Left ventricle myocardium inferior (tissue), 1 donor: ENCODE data around the gene SMG6. TPM values are rescaled to one million over a fixed set of nuclear protein-coding genes. Genes with fewer than 3 reads are reported as not detected.
"Not testable (repeated sequence)": the region's sequence is repeated elsewhere in the genome, so short reads cannot be mapped to it uniquely, and the experiment has no call there.

Experiments
- DNase-seq: peaks from one replicate; pipeline ENCODE4 v3.0.0-alpha.2; 2020
- H3K27ac ChIP-seq: fragments of 200-600 bp; replicated peaks from 2 replicates; pipeline ENCODE4 v1.8.0; 2021
- H3K27me3 ChIP-seq: fragments of 200-600 bp; 2 replicates; pipeline ENCODE4 v1.8.0; 2021; ENCODE audit warnings: low read depth
- H3K36me3 ChIP-seq: fragments of 200-600 bp; 2 replicates; pipeline ENCODE4 v1.8.0; 2021
- H3K4me1 ChIP-seq: fragments of 200-600 bp; 2 replicates; pipeline ENCODE4 v1.8.0; 2021
- H3K4me3 ChIP-seq: fragments of 200-600 bp; 2 replicates; pipeline ENCODE4 v1.8.0; 2021; ENCODE audit warnings: mild to moderate bottlenecking, moderate library complexity
- H3K9me3 ChIP-seq: fragments of 200-600 bp; replicated peaks from 2 replicates; pipeline ENCODE4 v1.8.0; 2021
- intact Hi-C: fragments of 100-400 bp; cut with micrococcal nuclease; formaldehyde crosslinking; loops from one replicate; pipeline ENCODE4 v1.11.0; 2022
- total RNA-seq: library from RNA; stranded (reverse); fragmentation: NEBNext Ultra II Directional; extraction: Animal tissue kit (Norgen Biotek cat#: 25700); gene quantifications from one replicate; pipeline ENCODE4 v1.2.1, GENCODE V29; 2021
- TF ChIP-seq, protein P1 (sequence below): fragments of 200-600 bp; IDR thresholded peaks from 2 replicates; pipeline ENCODE4 v1.8.0; 2021; ENCODE audit warnings: antibody characterized with exemption, mild to moderate bottlenecking, borderline replicate concordance
- donor health status: DM: no; HTN: yes; CAD: no; lungs with severe emphysema.

SMG6 gene
- total RNA-seq, 1 donor from 2014 or later: 22.1 TPM

DNA sequence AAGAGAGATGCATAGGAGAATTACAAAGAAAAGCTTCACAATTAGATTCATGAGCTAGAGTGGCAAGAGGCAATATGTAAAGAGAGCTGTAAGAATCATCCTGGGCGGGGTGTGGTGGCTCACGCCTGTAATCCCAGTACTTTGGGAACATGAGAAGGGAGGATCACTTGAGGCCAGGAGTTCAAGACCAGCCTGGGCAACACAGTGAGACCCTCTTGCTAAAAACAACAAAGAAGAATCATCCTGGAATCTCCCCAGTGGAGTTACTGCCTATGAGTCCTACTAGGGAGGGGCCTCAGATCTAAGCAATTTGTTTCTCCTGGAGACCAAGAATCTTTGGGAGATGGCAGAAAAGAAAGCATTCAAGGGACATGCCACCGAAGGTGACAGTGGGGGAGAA is 129.6 kb downstream of the SMG6 start:
- intact Hi-C loops: loop anchor here (10.0 kb wide), 2 partner anchors 61 to 79 kb away; no protein-coding TSS in a partner anchor
- H3K27me3 ChIP-seq: no peaks in the 10 kb centered on the region
- peaks cover 5% of the 10 kb centered on the region for H3K36me3 ChIP-seq
- H3K27ac ChIP-seq: peak overlapping the region; percentile 90
- DNase-seq: no peak
- TF ChIP-seq, protein P1, sequence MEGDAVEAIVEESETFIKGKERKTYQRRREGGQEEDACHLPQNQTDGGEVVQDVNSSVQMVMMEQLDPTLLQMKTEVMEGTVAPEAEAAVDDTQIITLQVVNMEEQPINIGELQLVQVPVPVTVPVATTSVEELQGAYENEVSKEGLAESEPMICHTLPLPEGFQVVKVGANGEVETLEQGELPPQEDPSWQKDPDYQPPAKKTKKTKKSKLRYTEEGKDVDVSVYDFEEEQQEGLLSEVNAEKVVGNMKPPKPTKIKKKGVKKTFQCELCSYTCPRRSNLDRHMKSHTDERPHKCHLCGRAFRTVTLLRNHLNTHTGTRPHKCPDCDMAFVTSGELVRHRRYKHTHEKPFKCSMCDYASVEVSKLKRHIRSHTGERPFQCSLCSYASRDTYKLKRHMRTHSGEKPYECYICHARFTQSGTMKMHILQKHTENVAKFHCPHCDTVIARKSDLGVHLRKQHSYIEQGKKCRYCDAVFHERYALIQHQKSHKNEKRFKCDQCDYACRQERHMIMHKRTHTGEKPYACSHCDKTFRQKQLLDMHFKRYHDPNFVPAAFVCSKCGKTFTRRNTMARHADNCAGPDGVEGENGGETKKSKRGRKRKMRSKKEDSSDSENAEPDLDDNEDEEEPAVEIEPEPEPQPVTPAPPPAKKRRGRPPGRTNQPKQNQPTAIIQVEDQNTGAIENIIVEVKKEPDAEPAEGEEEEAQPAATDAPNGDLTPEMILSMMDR: no peak
- H3K4me1 ChIP-seq: peaks cover 97% of the 10 kb centered on the region
- peak overlapping the region; percentile 9 for H3K4me3 ChIP-seq
- H3K9me3 ChIP-seq: no peaks in the 10 kb centered on the region

- intact Hi-C loops: loop anchor here (10.0 kb wide), 2 partner anchors 62 to 78 kb away; no protein-coding TSS in a partner anchor
- H3K9me3 ChIP-seq: no peaks in the 10 kb centered on the region
- H3K4me3 ChIP-seq: peak overlapping the region; percentile 42
- H3K36me3 ChIP-seq: peaks cover 14% of the 10 kb centered on the region
- DNase-seq: no peak
- peaks cover 87% of the 10 kb centered on the region for H3K4me1 ChIP-seq
- H3K27ac ChIP-seq: peak overlapping the region; percentile 90
- no peaks in the 10 kb centered on the region for H3K27me3 ChIP-seq
- TF ChIP-seq, protein P1: no peak
These were observed 130.6 kb downstream of the SMG6 start for GRCh38 chr17:2172999-2173398.

- H3K36me3 ChIP-seq: peaks cover 19% of the 10 kb centered on the region
- intact Hi-C loops: loop anchor here (10.0 kb wide), 2 partner anchors 63 to 77 kb away; no protein-coding TSS in a partner anchor
- H3K9me3 ChIP-seq: no peaks in the 10 kb centered on the region
- H3K4me1 ChIP-seq: peaks cover 80% of the 10 kb centered on the region
- DNase-seq: peak; percentile 84
- TF ChIP-seq, protein P1: no peak
- peak overlapping the region; percentile 90 for H3K27ac ChIP-seq
- H3K27me3 ChIP-seq: no peaks in the 10 kb centered on the region
- peak overlapping the region; percentile 42 for H3K4me3 ChIP-seq
These were observed 131.3 kb downstream of the SMG6 start for GRCh38 chr17:2172077-2172851.

DNA sequence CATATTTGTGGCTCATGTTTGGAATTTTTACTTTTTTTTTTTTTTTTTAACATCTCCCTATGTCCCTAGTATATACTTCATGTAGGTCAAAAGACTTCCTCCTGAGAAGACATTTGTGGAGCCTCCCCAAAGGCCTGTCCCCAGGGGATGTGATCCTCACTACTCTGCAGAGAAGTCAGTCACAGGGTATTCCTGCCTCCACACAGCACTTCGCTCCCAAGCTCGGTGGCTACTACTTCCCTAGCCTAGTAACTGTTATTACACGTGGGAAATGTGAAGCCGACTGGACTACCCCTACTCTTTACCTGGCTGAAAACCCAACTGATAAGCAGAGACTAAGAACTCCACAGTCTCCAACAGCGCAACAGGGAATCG is 131.9 kb downstream of the SMG6 start:
- TF ChIP-seq, protein P1: no peak
- H3K9me3 ChIP-seq: no peaks in the 10 kb centered on the region
- peaks cover 19% of the 10 kb centered on the region for H3K36me3 ChIP-seq
- H3K4me3 ChIP-seq: peak overlapping the region; percentile 42
- intact Hi-C loops: loop anchor here (10.0 kb wide), 2 partner anchors 63 to 77 kb away; no protein-coding TSS in a partner anchor
- peak; percentile 54 for DNase-seq
- H3K27me3 ChIP-seq: no peaks in the 10 kb centered on the region
- H3K4me1 ChIP-seq: peaks cover 74% of the 10 kb centered on the region
- H3K27ac ChIP-seq: peak overlapping the region; percentile 90

- H3K4me3 ChIP-seq: no peak overlapping the region
- TF ChIP-seq, protein P1: no peak
- no peak for DNase-seq
- H3K27ac ChIP-seq: peak overlapping the region; percentile 90
- peaks cover 57% of the 10 kb centered on the region for H3K4me1 ChIP-seq
- peaks cover 35% of the 10 kb centered on the region for H3K36me3 ChIP-seq
- no peaks in the 10 kb centered on the region for H3K27me3 ChIP-seq
- intact Hi-C loops: loop anchor here (10.0 kb wide), 2 partner anchors 65 to 75 kb away; no protein-coding TSS in a partner anchor
- no peaks in the 10 kb centered on the region for H3K9me3 ChIP-seq
These were observed 133.6 kb downstream of the SMG6 start for GRCh38 chr17:2170023-2170422.

- H3K4me3 ChIP-seq, H3K27me3 ChIP-seq, H3K9me3 ChIP-seq, DNase-seq, H3K27ac ChIP-seq, intact Hi-C loops: not testable (repeated sequence)
- H3K36me3 ChIP-seq: peaks cover 75% of the 10 kb centered on the region
- H3K4me1 ChIP-seq: peaks cover 14% of the 10 kb centered on the region
These were observed 137.9 kb downstream of the SMG6 start for GRCh38 chr17:2165723-2166122.
